Suppressor macrophage treated with lipopolysaccharide for 4 hours (primary cell): ENCODE data around the gene UBE2E2.
A peak's percentile ranks its signal among the peaks of the same experiment; 100 is the strongest.

Experiments used
- DNase-seq: peaks from one replicate; pipeline ENCODE4 v3.0.0-alpha.2; 2020

UBE2E2 gene

GRCh38 chr3:23288286-23288685 is 85.2 kb downstream of the UBE2E2 start:
- no peak for DNase-seq

GRCh38 chr3:23288715-23289114 is 85.6 kb downstream of the UBE2E2 start:
- no peak for DNase-seq

GRCh38 chr3:23292432-23292831 is 89.3 kb downstream of the UBE2E2 start:
- DNase-seq = no peak

GRCh38 chr3:23294770-23295387 is 91.8 kb downstream of the UBE2E2 start:
- no peak for DNase-seq

- no peak for DNase-seq
These were observed 98.7 kb downstream of the UBE2E2 start for GRCh38 chr3:23301819-23302218.

DNA sequence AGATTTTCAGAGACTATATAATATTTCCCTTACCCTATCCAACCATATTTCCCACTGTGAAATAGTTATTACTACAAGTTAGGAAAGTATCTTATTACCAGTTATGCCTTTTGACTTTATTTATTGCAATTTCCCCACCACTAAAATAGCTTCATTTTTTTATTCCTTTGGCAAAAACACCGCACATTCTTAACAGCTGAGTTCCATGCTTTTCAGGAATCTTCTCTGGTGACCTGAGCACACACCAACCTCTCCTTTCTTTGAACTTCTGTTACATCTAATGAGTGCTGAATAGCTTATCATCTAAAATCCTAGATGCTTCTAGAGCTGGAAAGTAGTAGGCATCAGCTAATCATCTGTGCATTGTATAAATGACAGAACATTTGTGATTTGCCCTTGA is 99.1 kb downstream of the UBE2E2 start:
- DNase-seq = no peak

DNA sequence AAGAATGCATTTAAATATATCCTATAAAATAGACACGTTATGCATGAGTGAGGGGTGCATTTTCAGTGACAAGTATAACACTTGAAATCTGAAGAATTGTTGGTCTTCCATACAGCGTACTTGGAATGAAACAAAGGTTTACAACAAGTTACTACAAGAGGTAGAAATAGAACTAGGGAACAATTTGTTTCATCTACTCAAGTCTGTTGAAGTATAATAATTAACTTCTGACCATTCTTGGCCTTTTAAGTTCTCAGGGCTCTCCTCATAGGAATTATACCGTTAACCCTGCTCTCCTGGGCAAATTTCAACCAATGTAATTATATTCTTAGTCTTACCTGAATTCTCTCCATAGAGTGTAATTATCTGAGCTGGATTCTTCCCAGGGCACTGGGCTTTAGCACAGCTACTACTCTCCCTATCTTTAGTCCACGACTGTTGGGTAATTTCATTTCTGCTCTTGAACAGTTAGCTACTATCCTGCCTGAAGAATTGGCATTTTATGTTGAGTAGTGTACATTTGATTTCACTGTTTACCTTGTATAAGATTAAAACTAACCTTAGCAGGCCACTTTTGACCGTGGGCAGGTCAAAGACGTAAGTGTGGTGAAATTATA is 100.6 kb downstream of the UBE2E2 start:
- DNase-seq = no peak

GRCh38 chr3:23304424-23304823 is 101.3 kb downstream of the UBE2E2 start:
- no peak for DNase-seq

DNA sequence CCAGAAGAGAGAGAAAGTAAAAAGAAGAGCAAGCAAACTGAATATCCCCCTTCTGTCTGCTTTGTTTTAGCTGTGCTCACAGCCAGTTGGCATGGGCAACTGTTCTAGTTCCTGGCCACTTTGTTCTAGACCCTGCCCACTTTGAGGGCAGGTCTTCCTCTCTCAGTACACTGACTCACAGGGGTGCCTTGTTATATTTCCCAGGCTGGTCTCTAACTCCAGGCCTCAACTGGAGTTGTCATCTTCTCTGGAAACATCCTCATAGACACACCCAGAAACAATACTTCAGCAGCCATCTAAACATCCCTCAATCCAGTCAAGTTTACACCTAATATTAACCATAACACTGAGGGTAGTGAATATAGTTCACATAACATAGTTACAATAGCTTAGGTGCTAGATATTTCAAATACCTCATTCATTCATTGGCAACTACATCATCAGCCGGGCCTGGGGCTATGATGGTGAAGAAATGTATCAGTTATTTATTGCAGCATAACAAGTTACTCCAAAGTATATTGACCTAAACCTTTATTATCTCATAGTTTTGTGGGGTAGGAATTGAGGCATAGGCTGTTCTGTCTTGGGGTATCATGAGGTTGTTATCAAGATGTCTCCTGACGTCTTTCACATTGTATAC is 106.0 kb downstream of the UBE2E2 start:
- no peak for DNase-seq

GRCh38 chr3:23312866-23313265 is 109.7 kb downstream of the UBE2E2 start:
- DNase-seq = no peak

DNA sequence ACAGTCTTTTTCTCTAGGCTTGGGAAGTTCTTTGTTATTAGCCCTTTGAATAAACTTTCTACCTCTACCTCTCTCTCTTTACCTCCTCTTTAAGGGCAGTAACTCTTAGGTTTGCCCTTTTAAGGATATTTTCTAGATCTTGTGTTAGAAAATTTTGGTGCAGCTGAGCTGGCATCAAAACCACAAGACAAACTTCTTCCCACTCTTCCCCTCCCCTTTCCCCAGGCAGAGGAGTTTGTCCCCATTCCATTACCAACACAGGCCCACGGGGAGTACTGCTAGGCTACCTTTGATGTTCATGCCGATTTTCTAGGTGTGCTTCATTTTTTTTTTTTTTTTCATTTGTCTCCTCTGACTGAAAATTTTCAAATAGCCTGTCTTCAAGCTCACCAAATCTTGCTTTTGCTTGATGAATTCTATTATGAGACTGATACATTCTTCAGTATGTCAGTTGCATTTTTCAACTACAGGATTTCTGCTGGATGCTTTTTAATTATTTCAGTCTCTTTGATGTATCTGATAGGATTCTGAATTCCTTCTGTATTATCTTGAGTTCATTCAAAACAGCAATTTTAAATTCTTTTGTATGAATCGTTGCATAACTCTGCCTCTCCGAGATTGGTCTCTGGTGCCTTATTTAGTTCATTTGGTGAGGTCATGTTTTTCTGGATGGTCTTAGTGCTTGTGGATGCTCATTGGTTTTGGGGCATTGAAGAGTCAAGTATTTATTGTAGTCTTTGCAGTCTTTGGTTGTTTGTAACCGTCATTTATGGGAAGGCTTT is 112.0 kb downstream of the UBE2E2 start:
- no peak for DNase-seq

- DNase-seq = no peak
These were observed 113.8 kb downstream of the UBE2E2 start for GRCh38 chr3:23316924-23317323.

DNA sequence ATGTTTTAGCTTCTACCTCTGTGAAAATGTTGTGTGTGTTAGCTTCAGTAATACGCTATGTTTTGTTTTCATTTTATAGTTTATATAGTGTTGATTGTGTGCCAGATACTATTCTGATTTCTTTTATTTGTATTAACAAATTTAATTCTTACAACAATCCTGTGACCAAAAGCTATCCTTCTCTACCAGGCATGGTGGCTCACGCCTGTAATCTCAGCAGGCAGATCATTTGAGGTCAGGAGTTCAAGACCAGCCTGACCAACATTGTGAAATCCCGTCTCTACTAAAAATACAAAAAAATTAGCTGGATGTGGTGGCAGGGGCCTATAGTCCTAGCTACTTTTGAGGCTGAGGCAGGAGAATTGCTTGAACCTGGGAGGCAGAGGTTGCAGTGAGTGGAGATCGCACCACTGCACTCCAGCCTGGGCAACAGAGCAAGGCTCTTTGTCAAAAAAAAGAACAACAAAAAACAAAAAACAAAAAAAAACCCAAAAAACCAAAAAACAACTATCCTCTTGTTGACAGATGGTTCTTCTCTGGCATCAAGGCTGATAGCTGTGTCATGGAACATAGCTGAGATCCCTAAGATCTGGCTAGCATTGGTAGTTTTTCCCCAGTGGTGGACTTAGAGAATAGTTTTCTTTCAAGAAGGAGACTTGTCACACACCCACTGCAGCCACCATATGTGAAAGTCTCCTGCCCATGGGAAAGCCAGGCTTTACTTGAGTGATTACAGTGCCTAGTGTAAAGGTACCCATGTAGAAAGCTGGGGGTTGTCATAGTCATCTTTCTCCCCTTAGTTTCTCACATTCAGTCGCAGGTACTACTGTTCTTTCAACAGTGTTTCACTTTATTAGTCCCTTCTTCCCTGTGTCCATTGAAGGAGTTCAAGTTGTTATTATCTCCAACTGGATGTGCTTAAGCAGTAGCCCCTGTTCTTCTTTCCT is 116.5 kb downstream of the UBE2E2 start:
- no peak for DNase-seq

GRCh38 chr3:23320586-23321570 is 117.8 kb downstream of the UBE2E2 start:
- DNase-seq = no peak

DNA sequence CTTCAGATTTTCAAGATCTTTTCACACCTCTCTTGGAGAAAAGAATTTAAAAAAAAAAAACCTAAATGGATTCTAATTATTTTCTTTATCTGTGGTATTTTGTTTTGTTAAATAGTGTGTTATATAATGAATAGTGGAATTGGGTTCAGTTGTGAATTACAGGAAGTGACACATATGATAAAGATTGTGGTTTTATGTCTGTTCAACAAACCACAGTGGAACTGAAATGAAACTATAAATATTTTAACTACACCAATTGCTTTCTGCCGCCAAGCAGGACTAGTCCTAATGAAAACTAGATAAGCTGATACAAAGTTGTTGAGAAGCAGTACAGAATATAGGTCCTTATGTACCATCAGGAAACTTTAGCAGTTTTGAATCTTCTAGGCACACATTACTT is 121.6 kb downstream of the UBE2E2 start:
- DNase-seq = peak; percentile 46

DNA sequence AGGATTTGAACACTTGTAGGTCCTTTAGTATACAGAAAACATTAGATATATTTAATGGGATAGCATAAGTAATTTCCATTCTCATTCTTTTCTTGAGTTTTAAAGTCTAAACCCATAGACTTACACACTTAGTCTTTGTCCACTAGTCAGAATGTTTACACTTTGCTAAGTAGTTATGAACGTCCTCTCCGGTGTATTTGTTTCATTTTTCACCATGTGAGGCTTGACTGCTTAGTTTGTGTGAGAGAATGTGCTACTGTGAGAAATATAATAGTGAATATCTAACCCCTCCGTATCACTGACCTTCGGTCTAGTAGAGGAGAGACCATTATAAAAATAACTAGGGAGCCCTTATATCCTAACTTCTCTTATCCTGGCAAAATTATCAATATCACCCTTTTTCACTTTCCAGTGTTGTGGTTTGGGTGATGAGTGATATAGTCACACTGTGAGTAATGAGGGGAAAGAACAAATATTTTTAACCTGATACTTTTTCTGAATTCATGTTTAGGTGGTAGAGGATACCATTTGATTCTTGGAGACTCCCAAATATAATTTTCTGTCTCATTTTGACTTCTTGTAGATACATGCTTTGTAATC is 122.4 kb downstream of the UBE2E2 start:
- peak; percentile 39 for DNase-seq

- DNase-seq = peak; percentile 57
These were observed 126.5 kb downstream of the UBE2E2 start for GRCh38 chr3:23329471-23330105.

DNA sequence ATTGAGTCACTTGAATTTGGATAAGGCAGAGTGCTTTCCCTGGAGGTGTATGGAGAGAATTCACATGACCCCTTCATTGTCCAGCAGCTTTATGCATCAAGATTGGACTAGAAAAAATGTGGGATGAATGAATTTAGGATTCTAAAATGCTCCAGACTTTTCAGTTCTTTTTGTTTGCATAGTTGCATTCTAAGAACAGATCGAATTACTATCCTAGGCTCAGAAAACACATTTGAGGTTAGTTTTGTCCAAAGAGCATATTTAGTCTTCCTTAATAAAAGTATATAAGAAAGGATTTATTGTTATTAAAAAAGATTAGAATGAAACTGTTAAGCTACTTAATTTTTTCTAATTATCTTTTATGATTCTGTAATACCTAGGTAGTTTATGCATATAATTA is 127.4 kb downstream of the UBE2E2 start:
- no peak for DNase-seq

DNA sequence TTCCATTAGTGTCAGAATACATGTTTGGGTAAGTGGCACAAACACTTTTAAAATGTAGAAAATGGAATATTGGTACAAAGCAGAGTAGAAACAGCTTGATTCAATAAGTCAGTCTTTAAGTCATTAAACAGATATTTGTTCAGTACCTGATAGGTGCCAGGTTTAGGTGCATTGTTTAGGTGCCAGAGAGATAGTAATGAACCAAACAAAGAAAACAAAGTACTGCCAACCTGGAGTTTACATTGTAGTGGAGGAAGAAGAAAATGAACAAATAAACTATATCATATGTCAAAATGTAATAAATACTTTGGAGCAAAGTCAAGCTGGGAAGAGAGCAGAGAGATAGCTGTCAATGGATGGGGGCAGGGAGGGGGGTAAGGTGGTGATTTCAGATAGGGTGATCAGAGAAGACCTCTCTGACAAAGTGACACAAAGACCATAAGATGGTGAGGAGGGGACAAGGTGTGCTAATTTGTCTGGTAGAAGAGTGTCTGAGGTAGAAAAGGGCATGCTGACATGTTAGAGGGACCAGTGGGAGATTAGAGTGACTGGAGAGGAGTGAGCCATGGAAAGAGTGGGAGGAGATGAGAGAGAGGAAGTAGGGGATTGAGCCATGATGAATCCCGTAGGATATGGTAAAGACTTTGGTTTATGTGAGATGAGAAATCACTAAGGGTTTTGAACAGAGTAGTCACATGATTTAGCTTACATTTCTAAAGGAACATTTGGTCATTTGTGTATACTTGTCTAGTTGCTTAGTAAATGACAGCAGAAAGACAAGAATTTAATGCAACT is 128.2 kb downstream of the UBE2E2 start:
- DNase-seq = peak; percentile 44
